Jurkat, Clone E6-1 (cell line): ENCODE measurements around the gene CEACAM18.
"Not testable (repeated sequence)": the region's sequence is repeated elsewhere in the genome, so short reads cannot be mapped to it uniquely, and the experiment has no call there.

ENCODE experiments used
- DNase-seq: peaks from one replicate; pipeline ENCODE4 v3.0.0-alpha.2; 2011; ENCODE audit warnings: low read depth, low spot score
- H3K4me3 ChIP-seq: 2 replicates; pipeline ENCODE4 v1.5.1; 2011; ENCODE audit warnings: mild to moderate bottlenecking, low read length, control low read depth, moderate library complexity

Gene CEACAM18

DNA sequence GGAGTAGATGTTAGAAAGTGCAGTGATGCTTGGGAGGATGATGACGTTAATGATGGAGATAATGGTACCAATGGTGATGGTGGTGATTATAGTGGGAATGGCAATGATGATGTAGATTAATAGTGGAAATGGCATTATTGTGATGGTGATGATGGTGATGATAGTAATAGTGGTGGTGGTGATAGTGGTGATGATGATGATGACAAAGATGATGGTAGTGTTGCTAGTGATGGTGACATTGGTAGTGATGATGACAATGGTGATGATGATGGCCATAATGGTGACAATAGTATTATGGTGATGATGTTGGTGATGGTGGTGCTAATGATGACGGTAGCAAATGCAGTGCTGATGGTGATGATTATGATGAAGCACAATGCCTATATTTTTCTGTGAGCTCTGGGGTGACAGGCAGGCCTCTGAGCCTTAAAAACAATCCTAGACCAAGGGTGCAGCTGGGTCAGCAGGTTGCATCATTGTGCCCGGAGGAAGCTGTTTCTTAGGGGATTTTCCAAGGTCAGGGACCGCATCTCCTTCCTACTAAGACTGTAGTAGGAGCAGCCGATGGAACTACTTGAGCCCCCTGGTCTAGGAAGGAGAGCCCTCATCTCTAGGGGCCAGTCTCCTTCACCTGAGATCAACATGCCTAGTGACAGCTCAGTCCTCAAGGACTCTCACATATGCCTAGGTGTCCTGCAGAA lies 7.8 kb downstream of the CEACAM18 start:
- no peak for DNase-seq
- H3K4me3 ChIP-seq = no peak overlapping the region

DNA sequence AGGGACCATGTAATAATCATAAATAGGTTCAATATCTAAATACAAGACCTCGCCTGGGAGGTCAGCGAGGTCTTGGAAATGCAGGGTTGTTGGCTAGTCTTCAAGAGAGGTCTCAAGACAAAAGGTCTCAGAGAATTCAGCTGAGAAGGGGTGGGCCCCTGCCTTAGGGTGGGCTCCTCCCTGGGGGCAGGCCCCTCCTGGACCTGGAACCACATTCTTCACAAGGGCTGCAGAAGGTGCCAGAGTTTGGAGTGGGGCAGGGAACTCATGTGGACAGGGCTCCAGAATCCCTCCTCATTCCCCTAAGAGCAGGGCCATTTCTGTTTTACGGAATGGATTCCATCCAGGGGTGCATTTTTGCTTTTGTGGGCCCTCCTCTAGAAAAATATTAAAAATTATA lies 10.2 kb downstream of the CEACAM18 start:
- no peak overlapping the region for H3K4me3 ChIP-seq
- no peak for DNase-seq

DNA sequence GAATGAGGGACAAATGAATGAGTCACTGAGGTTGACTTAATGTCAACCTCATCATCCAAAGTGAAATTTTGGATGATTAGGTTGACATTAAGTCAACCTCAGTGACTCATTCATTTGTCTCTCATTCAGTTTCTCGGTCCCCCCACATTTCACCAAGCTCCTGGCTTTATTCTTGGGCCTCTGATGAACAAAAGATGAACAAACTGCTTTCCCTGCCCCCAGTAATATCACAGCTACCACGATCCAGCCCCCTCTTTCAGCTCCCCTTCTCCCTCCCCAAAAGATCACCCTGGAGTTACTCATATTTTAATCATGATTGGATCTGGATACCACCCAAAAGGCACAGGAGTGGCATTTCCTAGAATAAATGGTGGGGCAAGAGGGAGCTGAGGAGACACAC lies 10.8 kb downstream of the CEACAM18 start:
- DNase-seq = no peak
- H3K4me3 ChIP-seq = no peak overlapping the region

DNA sequence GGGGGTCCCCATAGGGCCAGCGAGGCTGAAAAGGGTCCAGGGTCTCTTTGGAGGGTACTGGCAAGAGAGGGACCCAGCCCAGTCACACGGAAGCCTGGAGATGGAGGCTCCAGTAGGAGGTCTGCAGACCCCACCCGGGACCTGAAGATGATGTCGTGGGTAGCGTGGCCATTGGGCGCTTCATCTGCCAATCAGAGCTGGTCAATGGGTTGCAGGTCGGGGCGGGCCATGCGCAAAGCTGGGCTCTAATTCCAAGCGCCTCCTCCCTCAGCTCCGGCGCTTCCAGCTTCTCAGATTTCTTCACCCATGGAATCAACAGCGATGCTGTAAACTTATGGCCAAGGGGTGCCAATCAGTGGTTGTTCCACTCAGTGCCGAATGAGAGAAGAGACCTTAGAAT lies 12.3 kb downstream of the CEACAM18 start:
- DNase-seq = no peak

DNA sequence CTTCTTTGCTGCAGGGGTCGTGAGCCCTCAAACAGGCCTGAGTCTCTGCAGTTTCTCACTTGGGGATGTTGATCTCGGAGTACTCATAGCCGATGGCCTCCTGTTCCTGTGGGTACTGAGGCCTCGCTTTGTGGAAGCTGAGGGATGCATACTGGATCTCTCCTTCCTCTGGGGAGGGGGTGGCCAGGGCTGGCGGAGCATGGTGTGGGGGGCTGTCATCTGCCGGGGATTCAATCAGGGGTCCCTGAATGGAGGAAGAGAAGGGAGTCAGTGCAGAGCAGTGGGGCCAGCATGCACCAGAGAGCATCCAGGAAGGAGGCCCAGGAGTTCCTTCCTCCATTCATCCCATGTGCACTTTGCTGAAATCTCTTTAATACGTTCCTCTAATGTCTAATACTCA lies 13.2 kb downstream of the CEACAM18 start:
- no peak overlapping the region for H3K4me3 ChIP-seq
- no peak for DNase-seq

More for the DNA sequence above, 12.3 kb downstream of the CEACAM18 start:
- H3K4me3 ChIP-seq = no peak overlapping the region

DNA sequence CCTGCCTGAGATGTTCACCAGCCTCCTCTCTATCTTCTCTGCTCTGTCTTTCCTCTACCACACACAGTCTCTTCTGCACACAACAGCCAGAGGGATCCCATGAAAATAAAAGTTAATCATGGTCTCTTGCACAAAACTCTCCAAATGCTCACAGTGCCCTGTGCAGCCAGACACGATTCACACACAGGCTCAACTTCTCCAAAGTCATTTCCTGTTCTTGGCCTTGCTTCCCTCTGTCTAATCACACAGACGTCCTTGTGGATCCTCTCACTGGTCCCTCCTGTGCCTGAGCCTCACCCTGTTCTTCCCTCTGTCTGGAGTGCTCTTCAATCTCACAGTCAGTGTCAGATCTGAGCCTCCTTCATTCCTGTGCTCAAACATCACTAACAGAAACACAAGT lies 15.4 kb downstream of the CEACAM18 start:
- H3K4me3 ChIP-seq = no peak overlapping the region
- no peak for DNase-seq

DNA sequence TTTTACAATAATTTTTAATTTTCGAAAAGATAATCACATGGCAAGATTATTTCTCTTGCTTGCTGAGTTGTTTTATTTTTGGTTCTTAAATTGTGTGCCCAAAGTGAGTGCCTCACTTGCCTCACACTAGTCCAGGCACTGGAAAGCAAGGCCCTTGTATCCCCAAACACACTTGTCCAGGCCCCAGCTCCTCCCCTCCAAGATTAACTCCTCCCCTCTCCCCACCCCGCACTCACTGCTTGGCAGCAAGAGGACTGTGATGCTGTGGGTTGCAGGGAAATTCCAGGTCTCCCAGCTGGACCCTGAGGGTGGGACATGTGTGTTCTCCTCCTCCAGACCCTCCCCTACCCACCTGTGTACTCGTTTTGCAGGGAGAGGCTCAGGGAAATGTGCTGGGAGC lies 19.3 kb downstream of the CEACAM18 start:
- DNase-seq = no peak

DNA sequence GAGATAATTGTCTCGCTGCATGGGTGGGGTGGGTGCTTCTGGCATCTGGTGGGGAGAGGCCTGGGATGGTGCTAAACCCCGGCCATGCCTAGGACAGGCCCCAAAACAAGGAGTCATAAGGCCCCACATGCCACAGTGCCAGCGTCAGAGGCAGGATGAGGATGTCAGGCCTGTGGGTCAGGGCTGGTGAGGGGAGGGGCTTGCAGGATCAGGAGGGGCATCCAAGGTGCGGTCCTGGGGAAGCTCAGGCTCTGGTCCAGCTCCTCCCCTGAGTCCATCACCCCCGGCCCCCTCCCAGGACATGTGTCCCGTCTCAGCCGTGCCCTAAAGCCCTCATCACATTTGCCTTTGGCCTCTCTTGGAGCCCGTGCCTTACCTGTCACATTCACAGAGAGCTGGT lies 22.6 kb downstream of the CEACAM18 start:
- not testable (repeated sequence) for H3K4me3 ChIP-seq, DNase-seq

More for the DNA sequence above, 19.3 kb downstream of the CEACAM18 start:
- H3K4me3 ChIP-seq = no peak overlapping the region

DNA sequence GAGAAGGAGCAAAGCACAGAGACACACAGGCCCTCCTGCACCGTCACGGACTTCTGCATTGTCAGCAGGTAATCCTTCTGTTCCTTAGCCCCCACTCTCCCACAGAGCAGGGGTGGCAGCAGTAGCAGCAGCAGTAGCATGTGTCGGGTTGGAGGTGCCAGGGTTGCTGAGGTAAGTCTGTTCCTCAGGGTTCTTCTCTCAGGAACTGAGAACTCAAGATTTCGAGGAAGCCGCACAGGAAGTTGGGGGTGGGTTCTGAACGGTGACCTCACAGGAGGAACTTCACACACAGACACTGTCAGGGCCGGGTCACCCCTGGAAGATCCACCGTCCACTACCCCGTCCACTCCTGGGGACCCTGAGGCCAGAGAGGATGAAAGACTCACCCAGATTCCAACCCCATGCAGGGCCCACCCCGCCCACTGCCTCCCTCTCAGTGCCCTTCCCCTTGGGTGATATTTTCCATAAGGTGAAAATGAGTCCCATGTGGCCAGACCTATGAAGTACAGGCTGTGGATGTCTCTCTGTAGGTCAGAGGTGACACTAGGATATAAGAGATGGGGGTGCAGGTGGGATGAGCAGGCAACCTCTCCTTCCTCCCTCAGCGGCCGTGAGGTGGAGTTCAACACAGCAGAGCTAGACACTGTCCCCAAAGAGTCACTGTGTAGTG lies 23.4 kb downstream of the CEACAM18 start, which contains the start of gene SIGLEC12:
SIGLEC12 (minus strand) TSS at position 207 of the 670 bp plus-strand sequence; CDS start at position 140, 67 bp downstream.
- no peak for DNase-seq
- no peak within 1 kb of the TSS for H3K4me3 ChIP-seq

DNA sequence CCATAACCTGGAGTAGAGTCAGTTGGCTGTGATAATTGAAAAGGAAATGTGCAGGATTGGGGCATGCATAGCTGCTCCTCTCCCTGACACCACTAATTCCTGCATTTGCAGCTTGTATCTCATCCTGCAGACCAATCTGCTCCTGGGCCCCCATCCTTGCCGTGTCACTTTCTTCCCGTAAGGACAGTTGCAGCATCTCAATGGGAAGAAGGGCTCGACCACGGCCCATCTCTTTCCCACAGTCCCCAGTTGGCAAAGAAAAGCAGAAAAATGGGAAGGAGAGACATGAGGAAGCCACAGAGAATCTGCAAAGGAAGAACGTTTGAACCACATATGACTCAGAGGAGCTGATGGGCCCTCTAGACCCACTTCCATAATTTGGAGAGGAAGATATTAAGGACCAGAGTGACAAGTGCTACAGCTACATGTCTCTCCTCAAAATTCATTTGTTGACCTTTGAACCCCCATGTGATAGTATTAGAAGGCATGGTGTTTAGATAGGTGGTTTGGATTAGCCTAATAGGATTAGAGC lies 25.0 kb downstream of the CEACAM18 start:
- DNase-seq = no peak
- no peak overlapping the region for H3K4me3 ChIP-seq

DNA sequence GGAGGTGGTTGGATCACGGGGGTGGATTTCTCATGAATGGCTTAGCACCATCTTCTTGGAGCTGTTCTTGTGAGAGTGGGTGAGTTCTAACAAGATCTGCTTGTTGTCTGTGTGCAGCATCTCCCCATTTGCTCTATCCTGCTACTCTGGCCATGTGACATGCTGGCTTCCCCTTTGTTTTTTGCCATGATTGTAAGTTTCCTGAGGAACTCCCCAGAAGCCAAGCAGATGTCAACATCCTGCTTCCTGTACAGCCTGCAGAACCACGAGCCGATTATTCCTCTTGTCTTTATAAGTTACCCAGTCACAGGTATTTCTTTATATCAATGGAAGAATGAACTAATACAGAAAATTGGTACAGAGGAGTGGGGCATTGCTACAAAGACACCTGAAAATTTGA lies 25.6 kb downstream of the CEACAM18 start:
- H3K4me3 ChIP-seq = no peak overlapping the region
- no peak for DNase-seq

DNA sequence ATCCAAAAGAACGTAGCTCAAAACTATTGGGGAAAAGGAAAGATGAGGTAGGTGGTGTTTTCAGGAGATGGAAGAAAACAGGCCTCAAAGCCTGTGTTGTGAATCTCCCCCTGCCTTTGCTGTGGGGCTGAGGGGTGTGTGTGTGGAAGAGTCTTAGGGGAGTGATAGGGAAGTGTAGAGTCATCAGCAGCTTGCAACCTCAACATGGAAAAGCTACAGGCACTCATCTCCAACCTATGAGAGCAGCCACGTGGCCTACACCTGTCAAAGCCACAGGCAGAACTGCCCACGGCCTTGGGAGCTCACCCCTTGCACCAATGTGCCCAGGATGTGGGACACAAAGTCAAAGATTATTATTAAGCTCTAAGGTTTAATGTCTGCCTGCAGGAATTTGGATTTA lies 27.6 kb downstream of the CEACAM18 start:
- no peak for DNase-seq
- no peak overlapping the region for H3K4me3 ChIP-seq

DNA sequence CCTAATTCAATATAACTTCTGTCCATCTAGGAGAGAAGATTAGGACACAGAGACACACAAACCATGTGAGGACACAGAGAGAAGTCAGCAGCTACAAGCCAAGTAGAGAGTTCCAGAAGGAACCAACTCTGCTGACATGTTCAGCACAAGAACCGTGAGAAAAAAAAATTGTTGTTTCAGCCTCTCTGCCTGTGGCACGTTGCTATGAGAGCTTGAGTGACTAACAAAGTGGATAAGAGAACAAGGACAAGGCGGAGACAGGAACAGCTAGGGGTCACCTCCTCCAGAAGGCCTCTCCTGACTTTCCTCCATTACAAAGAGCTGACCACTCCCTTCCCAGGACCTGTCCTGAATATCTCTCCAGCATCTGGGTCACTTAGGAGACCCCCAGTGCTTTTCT lies 28.9 kb downstream of the CEACAM18 start:
- no peak overlapping the region for H3K4me3 ChIP-seq
- no peak for DNase-seq

DNA sequence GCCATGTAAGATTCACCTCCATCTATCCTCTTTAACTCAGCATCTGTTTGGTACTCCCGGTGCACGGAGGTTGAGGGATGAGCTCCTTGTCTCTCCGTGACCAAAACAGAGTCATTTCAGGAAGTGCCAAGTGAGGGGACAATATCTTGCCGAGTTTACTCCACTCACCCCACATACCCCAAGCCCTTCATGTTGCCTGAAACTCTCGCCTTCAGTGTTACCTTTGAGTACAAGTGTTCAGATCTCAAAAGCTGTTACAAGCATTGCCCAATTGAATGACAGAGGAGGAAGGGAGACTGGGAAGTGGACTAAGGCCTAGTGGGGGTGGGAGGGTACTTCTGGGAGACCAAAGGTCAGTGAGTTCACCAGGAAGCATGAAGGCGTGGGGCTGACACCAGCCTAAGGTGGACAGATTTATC lies 29.3 kb downstream of the CEACAM18 start:
- no peak overlapping the region for H3K4me3 ChIP-seq
- no peak for DNase-seq

DNA sequence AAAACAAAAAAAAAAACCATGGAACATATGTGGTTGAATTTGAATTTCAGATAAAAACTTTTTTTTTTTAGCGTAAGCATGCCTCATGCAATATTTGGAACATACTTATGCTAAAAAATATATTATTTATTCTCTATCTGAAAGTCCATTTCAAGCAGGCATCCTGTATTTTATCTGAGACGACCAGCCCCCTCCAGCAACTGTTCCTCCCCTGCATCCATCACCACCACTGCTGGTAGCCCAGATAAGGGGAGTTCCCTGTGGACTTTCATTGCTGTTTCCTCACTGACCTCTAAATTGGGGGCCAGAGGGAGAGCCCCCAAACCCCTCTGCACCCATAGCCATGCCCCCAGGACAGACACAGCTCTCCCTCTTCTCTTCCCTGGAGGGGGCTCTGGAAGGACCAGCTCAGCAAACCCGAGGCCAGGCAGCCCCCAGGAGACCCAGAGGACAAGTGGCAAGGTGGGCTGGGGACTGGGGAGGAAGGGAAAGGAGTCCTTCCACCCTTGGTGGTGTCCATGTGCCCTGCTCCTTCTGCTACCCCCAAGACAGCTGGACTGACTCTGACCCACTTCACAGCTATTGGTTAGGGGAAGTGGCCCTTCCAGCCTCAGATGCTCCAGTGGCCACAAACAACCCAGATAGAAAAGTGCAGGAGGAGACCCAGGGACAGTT lies 29.9 kb downstream of the CEACAM18 start:
- H3K4me3 ChIP-seq = no peak overlapping the region
- no peak for DNase-seq

DNA sequence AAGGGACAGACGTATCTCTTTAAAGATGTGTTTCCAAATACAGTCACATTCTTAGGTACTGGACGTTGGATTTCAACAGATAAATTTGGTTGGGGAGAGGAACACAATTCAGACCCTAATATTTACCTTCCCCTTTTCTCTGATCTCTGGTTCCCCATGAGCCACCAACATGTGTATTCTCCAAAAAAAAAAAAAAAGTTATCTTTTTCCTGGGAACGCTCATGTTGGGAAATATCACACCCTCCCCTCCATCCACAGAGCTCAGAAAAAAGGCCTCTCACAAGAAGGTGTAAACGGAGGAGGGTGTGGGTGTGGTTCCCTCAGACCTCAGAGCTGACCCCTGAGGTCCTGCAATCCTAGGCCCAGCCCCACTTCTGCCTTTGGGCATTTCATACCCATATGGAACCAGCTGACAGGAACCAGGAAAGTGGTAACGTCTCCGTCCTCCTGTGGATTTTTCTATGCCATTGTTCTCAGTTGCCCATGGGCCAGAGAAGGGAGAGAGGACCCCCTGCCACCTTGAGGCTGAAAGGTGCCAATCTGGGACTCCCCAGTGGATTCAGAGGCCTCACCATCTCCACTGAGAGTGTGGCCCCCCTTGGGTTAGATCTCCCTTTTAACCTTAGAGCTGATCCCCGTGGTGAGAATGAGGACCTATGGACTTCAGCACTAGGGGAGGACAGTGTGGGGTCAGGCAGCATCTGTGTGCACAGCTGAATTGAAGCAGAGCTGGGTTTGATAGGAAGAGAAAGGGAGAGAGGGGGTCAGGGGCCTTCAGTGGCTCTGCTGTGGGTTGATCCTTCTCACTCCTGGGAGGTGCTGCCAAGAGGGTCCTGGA lies 31.7 kb downstream of the CEACAM18 start:
- no peak overlapping the region for H3K4me3 ChIP-seq
- DNase-seq = no peak

DNA sequence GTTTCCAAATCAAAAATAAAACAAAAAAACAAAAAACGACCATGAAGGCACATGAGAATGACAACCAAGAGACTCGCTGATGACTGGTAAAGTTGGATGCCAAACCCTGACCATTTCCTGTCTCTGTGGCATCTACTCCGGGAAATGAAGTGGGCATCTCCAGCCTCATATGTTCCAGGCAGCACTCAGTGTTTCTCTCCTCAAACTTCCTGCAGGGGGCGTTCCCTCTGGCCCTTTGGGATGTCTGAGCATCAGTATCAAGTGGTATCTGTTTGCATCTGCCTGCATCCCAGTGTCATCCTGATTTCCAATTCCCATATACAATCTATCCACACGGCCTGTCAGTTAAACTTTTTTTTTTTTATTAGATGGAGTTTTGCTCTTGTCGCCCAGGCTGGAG lies 33.0 kb downstream of the CEACAM18 start:
- DNase-seq = peak; percentile 46

DNA sequence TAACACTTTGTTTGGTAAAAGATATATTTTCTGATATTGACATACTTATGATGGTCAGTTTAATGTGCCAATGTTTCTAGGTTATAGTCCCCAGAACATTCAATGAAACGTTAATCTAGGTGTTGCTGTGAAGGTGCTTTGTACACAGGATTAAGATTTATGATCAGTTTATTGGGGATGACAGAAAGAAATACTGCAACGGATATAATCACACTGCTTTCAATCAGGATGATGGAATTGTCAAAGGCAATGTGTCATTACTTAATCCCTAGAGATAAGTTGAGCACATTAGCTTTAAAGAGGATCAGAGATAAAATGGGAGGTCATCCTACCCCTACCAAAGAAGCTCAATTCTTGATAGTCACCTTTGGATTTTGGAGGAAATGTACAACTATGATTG lies 35.6 kb downstream of the CEACAM18 start:
- no peak for DNase-seq
- no peak overlapping the region for H3K4me3 ChIP-seq

More for the DNA sequence above, 33.0 kb downstream of the CEACAM18 start:
- no peak overlapping the region for H3K4me3 ChIP-seq

DNA sequence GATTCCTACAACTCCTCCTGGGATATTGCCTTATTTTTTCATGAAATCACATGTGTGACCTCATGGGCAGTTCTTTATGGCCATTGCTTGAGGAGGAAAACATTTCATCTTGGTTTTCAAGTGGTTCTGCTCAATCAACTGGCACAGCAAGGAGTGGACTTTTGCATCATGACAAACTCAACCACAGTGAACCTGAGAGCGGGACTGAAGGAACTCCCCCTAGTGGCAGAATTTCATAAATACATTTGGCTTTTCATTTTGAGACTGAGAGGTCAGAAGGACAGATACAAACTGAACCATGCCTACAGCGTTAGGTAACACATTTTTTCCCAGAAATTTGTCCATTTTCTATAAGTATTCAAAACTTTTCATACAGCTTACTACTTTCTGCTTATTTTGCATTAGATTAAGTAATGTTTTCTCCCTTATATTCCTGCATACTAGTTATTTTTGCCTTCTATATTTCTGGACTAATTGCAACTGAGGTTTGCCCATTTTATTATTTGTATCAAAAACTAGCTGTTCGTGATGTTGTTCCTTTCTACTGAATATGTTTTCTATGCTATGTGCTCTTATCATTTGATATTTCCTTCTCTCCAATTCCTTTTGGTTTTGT lies 36.6 kb downstream of the CEACAM18 start:
- H3K4me3 ChIP-seq = no peak overlapping the region
- peak; percentile 60 for DNase-seq
